GM13976 (cell line): ENCODE measurements around the gene CCNH.

Source experiments
- DNase-seq: peaks from one replicate; pipeline ENCODE4 v3.0.0; 2012; ENCODE audit warnings: low spot score
- in situ Hi-C: fragments of 300-500 bp; cut with MboI; formaldehyde crosslinking; loops from one replicate; pipeline ENCODE4 v1.12.0; 2022; ENCODE audit warnings: low sequenced_read_pairs, mixed read lengths, inconsistent platforms; ENCODE audit not compliant: unreplicated experiment
- TF ChIP-seq, protein P1 (sequence below): IDR thresholded peaks from 2 replicates; pipeline ENCODE4 v1.5.1; 2012; ENCODE audit warnings: borderline replicate concordance, mild to moderate bottlenecking; ENCODE audit not compliant: insufficient read depth; ENCODE audit errors: extremely low read depth, missing control alignments, control extremely low read depth

Gene CCNH

DNA sequence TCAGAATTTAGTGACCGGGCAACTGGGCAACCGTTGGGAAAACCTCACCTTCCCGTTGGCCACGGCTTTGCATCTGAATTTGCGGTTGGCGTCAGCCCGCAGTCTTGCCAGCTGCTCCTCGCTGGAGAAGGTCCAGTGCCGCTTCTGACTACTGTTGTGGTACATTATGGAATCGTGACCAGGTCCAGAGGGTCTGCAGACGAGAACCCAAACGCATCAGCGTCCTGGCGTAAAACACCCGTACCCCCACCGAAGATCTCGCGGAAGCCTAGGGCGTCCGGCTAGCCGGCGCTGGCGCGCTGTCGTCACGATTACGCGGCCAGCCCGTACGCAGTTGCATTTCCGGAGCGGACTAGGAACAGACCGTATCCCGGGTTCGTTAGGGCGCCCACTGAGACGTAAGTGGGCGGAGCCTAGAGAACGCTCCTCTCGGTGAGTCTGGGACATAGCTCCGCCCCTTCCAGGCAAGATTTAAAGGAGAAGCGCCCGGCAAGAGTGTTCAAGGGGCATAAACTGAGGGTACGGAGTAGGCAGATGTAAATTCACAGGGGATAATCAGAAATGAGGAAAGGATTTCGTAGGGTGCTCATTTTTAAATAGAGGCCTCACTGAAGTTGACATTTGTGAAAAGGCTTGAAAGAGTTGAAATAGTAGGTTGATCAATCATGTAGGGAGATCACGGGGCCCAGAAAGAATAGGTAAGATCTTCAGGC is at the start of gene CCNH:
Gene CCNH (minus strand): TSS at position 301 of the 713 bp plus-strand sequence. CDS start 136 bp downstream, at position 165.
- in situ Hi-C loops, result no loop called here
- TF ChIP-seq, protein P1, sequence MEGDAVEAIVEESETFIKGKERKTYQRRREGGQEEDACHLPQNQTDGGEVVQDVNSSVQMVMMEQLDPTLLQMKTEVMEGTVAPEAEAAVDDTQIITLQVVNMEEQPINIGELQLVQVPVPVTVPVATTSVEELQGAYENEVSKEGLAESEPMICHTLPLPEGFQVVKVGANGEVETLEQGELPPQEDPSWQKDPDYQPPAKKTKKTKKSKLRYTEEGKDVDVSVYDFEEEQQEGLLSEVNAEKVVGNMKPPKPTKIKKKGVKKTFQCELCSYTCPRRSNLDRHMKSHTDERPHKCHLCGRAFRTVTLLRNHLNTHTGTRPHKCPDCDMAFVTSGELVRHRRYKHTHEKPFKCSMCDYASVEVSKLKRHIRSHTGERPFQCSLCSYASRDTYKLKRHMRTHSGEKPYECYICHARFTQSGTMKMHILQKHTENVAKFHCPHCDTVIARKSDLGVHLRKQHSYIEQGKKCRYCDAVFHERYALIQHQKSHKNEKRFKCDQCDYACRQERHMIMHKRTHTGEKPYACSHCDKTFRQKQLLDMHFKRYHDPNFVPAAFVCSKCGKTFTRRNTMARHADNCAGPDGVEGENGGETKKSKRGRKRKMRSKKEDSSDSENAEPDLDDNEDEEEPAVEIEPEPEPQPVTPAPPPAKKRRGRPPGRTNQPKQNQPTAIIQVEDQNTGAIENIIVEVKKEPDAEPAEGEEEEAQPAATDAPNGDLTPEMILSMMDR, result no peak
- peak; percentile 91 for DNase-seq

DNA sequence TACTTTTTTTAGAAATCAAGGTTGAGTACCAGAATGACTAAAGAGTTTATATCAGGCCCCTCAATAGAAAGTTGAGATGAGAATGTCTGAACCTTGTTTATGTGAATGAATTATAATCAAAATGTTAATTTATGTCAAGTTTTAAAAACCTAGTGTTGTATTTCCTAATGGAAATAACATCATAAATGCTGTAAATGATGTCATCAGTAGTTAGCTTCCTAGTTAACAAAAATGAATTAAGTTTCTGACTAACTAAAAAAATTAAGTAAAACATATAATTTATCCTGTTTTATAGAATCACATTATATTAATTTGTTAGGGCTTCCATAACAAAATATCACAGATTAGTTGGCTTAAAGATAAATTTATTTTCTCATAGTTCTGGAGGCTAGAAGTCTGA is 45.0 kb upstream of the CCNH start:
- DNase-seq, result no peak
- TF ChIP-seq, protein P1, result no peak
- in situ Hi-C loops, result no loop called here

DNA sequence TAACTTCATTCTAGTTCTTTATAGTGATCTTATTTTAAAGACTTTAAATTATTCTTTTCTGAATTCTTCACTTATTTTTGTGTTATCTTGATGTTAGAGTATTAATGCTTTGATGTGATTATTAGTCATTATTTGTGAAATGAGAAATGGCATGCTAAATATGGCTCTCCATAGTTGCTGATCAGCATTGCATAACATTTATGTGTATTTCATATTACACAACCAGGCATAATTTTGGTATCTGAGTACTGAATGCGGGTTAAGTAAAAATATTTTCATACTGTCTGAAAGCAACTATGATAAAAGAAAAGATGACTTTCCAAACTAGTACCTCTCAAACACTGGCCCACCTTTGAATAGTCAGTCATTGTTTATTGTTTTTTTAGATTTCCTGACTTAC is 41.1 kb upstream of the CCNH start:
- TF ChIP-seq, protein P1, result no peak
- no peak for DNase-seq
- in situ Hi-C loops, result no loop called here

DNA sequence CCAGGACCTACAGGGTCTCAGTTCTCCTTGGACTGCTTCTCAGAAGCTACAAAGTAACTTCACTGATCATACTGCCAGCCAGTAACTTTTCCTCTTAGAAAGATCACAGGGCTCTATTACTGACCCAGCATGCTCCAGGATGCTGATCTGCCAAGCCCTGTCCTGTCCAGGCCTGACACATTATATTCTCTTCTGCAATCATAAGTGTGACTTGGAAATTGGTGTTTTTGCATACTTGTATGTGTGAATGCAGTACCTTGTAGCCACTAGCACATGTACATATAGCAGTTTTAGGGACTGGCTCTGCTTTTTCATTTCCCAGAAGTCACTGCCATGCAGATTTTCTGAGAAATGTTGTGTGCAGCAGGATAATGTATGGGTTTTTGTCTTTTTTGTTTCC is 40.1 kb upstream of the CCNH start:
- DNase-seq, result no peak

DNA sequence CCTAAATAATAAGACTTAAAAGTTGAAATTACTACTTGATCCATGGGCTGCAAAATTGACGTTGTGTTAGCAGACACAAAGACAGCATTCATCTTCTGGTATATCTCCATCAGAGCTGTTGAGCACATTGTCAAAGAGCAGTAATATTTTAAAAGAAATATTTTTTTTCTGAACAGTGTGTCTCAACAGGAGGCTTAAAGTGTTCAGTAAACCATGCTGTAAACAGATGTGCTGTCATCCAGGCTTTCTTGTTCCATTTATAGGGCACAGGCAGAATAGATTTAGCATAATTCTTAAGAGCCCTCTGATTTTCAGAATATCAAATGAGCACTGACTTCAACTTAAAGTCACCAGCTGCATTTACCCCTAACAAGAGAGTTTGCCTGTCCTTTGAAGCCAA is 29.7 kb upstream of the CCNH start:
- no peak for DNase-seq
- in situ Hi-C loops, result no loop called here
- TF ChIP-seq, protein P1, result no peak

More for the DNA sequence above, 40.1 kb upstream of the CCNH start:
- in situ Hi-C loops, result no loop called here
- TF ChIP-seq, protein P1, result no peak

DNA sequence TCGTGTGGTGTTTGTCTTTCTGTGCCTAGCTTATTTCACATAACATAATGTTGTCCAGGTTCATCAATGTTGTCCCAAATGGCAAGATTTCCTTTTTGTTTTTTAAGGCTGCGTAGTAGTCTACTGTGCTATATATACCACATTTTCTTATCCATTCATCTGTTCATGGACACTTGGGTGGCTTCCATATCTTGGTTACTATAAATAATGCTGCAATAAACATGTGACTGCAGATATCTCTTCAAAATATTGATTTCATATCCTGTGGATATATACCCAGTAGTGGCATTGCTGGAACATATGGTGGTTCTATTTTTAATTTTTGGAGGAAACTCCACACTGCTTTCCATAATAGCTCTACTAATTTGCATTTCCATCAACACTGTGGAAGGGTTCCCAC is 25.5 kb upstream of the CCNH start:
- in situ Hi-C loops, result no loop called here
- TF ChIP-seq, protein P1, result no peak
- DNase-seq, result no peak

DNA sequence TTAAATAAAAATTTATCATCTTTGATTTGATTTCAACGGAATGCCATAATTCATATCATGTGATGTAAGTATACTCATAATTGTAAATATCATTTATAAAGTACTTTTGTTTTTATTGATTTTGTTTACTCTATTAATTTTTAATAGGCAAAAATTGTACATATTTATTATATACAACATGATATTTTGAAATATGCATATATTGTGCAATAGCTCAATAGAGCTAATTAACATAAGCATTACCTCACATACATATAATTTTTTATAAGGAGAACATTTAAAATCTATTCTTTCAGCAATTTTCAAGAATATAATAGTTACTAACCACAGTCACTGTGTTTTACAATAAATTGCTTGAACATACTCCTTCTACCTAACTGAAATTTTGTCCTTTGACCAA is 25.0 kb upstream of the CCNH start:
- TF ChIP-seq, protein P1, result no peak
- in situ Hi-C loops, result no loop called here
- DNase-seq, result no peak
